K562 (cell line): ENCODE measurements around the gene TRERF1.

Experiments
- CBX2 ChIP-seq: fragments of 200-600 bp; sonication (generic); IDR thresholded peaks from one replicate; pipeline ENCODE4 v1.6.1; 2012; ENCODE audit warnings: mild to moderate bottlenecking, low read length, inconsistent platforms; ENCODE audit not compliant: insufficient read depth, poor library complexity, severe bottlenecking
- EZH2 ChIP-seq: IDR thresholded peaks from 2 replicates; pipeline ENCODE4 v1.6.1; 2012; ENCODE audit warnings: low read depth, mild to moderate bottlenecking, inconsistent platforms, low read length, borderline replicate concordance
- GABPB1 ChIP-seq: sonication (generic); formaldehyde crosslinking; IDR thresholded peaks from 2 replicates; pipeline ENCODE4 v1.8.0; 2022; ENCODE audit warnings: mild to moderate bottlenecking, missing genetic modification reagents
- JUND ChIP-seq, 2 experiments: IDR thresholded peaks; 2 replicates in 1 of 2; 3 replicates in 1 of 2; pipeline ENCODE4 v1.6.1; 2011; ENCODE audit warnings: borderline replicate concordance in 2 of 2, low read depth in 2 of 2, low read length in 2 of 2, improper control_type of control experiment in 1 of 2, missing biosample characterization in 1 of 2, missing genetic modification characterization in 1 of 2, missing genetic modification reagents in 1 of 2
- NRF1 ChIP-seq, 2 experiments: fragments of 450-650 bp; IDR thresholded peaks in 1 of 2; conservative IDR thresholded peaks in 1 of 2; 2 replicates each; pipeline ENCODE4 v1.6.1; 2014; ENCODE audit warnings: mild to moderate bottlenecking in 2 of 2
- POLR2A ChIP-seq: fragments of 450-650 bp; conservative IDR thresholded peaks from 2 replicates; pipeline ENCODE4 v1.6.1; 2016
- SMARCB1 ChIP-seq: IDR thresholded peaks from 2 replicates; pipeline ENCODE4 v1.6.1; 2011; ENCODE audit warnings: improper control_type of control experiment, low read depth; ENCODE audit not compliant: insufficient read length
- SNRNP70 ChIP-seq: fragments of 200-400 bp; formaldehyde crosslinking; optimal IDR thresholded peaks from 2 replicates; pipeline ENCODE3; 2017; ENCODE audit warnings: low read depth, low read length
- ZNF561 ChIP-seq: fragments of 450-650 bp; formaldehyde crosslinking; conservative IDR thresholded peaks from 2 replicates; pipeline ENCODE4 v1.4.0; 2020; ENCODE audit warnings: mild to moderate bottlenecking, moderate library complexity
- ZNF766 ChIP-seq: fragments of 200-800 bp; sonication (Bioruptor generic); conservative IDR thresholded peaks from 2 replicates; pipeline ENCODE4 v1.6.1; 2016; ENCODE audit warnings: missing genetic modification characterization, missing compliant biosample characterization
- TF ChIP-seq, protein P1 (sequence below): sonication (generic); formaldehyde crosslinking; IDR thresholded peaks from 2 replicates; pipeline ENCODE4 v1.8.1; 2023; ENCODE audit warnings: mild to moderate bottlenecking, missing genetic modification reagents
- TF ChIP-seq, protein P2 (sequence below): sonication (generic); formaldehyde crosslinking; IDR thresholded peaks from 2 replicates; pipeline ENCODE4 v1.8.0; 2022; ENCODE audit warnings: missing genetic modification reagents, mild to moderate bottlenecking, borderline replicate concordance
- TF ChIP-seq, protein P3 (sequence below): fragments of 450-650 bp; IDR thresholded peaks from 2 replicates; pipeline ENCODE4 v1.7.1; 2018; ENCODE audit warnings: mild to moderate bottlenecking, low read depth; ENCODE audit not compliant: partially characterized antibody

DNA sequence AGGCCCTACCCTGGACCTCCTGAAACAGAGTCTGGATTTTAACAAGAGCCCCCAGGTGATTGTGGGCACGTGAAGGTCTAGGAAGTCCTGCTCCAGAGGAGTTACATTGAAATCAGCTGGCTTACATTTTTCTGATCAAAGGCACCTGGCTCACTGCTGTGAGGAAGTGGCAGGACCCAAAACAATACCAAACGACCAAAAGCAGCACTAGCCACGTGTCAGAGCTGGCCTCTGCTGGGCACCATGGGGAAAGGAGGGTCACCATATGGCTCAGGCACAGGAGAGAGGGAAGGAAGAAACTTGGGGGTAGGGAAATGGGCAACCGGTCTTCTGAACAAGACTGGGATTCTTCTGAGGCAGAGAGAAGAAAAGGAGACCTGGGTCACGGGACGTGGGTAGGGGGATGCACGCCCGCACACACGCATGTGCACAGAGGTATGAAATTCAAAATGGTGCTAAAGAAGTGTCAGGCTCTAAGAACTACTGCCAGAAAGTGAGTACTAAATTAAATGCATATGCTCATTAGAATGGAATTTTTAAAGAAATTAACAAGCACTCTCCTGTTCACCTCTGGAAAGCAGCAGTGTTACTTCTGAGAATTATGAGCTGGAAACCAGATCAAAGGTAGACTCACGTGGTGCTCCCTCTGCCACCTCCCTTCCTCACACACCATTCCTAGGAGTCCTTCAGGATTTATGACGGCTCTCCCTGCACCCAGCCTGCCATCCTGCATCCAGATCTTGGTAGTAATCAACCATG lies 113.6 kb downstream of the TRERF1 start:
- TF ChIP-seq EZH2: no peak
- TF ChIP-seq, protein P1, sequence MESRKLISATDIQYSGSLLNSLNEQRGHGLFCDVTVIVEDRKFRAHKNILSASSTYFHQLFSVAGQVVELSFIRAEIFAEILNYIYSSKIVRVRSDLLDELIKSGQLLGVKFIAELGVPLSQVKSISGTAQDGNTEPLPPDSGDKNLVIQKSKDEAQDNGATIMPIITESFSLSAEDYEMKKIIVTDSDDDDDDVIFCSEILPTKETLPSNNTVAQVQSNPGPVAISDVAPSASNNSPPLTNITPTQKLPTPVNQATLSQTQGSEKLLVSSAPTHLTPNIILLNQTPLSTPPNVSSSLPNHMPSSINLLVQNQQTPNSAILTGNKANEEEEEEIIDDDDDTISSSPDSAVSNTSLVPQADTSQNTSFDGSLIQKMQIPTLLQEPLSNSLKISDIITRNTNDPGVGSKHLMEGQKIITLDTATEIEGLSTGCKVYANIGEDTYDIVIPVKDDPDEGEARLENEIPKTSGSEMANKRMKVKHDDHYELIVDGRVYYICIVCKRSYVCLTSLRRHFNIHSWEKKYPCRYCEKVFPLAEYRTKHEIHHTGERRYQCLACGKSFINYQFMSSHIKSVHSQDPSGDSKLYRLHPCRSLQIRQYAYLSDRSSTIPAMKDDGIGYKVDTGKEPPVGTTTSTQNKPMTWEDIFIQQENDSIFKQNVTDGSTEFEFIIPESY (CRISPR knock-in tag): no peak
- no peak for TF ChIP-seq SMARCB1
- no peak for TF ChIP-seq NRF1 (conservative IDR thresholded peaks at IDR 0.05 in 1 of 2, IDR thresholded peaks at IDR 0.05 in 1 of 2)
- TF ChIP-seq, protein P2, sequence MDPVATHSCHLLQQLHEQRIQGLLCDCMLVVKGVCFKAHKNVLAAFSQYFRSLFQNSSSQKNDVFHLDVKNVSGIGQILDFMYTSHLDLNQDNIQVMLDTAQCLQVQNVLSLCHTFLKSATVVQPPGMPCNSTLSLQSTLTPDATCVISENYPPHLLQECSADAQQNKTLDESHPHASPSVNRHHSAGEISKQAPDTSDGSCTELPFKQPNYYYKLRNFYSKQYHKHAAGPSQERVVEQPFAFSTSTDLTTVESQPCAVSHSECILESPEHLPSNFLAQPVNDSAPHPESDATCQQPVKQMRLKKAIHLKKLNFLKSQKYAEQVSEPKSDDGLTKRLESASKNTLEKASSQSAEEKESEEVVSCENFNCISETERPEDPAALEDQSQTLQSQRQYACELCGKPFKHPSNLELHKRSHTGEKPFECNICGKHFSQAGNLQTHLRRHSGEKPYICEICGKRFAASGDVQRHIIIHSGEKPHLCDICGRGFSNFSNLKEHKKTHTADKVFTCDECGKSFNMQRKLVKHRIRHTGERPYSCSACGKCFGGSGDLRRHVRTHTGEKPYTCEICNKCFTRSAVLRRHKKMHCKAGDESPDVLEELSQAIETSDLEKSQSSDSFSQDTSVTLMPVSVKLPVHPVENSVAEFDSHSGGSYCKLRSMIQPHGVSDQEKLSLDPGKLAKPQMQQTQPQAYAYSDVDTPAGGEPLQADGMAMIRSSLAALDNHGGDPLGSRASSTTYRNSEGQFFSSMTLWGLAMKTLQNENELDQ (CRISPR knock-in tag): no peak
- TF ChIP-seq ZNF561: no peak
- TF ChIP-seq, protein P3, sequence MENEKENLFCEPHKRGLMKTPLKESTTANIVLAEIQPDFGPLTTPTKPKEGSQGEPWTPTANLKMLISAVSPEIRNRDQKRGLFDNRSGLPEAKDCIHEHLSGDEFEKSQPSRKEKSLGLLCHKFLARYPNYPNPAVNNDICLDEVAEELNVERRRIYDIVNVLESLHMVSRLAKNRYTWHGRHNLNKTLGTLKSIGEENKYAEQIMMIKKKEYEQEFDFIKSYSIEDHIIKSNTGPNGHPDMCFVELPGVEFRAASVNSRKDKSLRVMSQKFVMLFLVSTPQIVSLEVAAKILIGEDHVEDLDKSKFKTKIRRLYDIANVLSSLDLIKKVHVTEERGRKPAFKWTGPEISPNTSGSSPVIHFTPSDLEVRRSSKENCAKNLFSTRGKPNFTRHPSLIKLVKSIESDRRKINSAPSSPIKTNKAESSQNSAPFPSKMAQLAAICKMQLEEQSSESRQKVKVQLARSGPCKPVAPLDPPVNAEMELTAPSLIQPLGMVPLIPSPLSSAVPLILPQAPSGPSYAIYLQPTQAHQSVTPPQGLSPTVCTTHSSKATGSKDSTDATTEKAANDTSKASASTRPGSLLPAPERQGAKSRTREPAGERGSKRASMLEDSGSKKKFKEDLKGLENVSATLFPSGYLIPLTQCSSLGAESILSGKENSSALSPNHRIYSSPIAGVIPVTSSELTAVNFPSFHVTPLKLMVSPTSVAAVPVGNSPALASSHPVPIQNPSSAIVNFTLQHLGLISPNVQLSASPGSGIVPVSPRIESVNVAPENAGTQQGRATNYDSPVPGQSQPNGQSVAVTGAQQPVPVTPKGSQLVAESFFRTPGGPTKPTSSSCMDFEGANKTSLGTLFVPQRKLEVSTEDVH: no peak
- no peak for TF ChIP-seq ZNF766
- TF ChIP-seq GABPB1 (CRISPR knock-in tag): no peak
- no peak for TF ChIP-seq SNRNP70
- no peak for TF ChIP-seq POLR2A
- no peak for TF ChIP-seq JUND (IDR thresholded peaks at IDR 0.05; ENCODE audit: borderline replicate concordance, low read depth, low read length)
- no peak for TF ChIP-seq JUND (tag; IDR thresholded peaks at IDR 0.05; ENCODE audit: borderline replicate concordance, low read depth, low read length)
- no peak for TF ChIP-seq CBX2
